ENCODE data around the gene GUCY1A2. TPM values are rescaled to one million over a fixed set of nuclear protein-coding genes. Genes with fewer than 3 reads are reported as not detected.

The GUCY1A2 gene
- total RNA-seq, 4 donors from 2014 or later, result 3.6 to 8.0 (median 4.0) TPM

DNA sequence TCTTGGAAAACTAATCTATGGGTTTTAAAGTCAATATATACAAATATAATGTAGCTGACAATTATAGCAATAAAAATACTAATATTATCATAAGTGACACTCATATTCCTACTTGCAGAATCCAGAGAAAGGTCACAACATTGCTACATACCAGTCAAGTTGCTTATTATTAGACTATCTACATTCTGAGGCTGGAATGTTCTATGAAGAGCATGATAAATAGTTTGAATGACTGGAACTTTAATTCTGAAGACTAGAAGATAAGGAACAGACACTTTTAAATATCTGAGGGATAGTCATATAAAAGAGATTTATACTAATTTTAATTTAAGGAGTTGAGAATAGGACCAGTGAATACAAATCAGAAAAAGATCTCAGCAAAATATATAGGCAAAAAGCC, 146.0 kb downstream of the GUCY1A2 start:
- Histone ChIP-seq H3K27ac (no peak overlapping the region), H3K36me3 (no peaks in the 10 kb centered on the region), H3K4me1 (no peaks in the 10 kb centered on the region), H3K27me3 (no peaks in the 10 kb centered on the region), H3K4me3 (no peak overlapping the region), H3K9me3 (no peaks in the 10 kb centered on the region)
- DNase-seq (ENCODE audit: low spot score in 2 of 2), result no peak
- TF ChIP-seq POLR2A (IDR thresholded peaks at IDR 0.05), result no peak
- no peak for TF ChIP-seq EP300 (IDR thresholded peaks at IDR 0.05)
- TF ChIP-seq, protein P1, sequence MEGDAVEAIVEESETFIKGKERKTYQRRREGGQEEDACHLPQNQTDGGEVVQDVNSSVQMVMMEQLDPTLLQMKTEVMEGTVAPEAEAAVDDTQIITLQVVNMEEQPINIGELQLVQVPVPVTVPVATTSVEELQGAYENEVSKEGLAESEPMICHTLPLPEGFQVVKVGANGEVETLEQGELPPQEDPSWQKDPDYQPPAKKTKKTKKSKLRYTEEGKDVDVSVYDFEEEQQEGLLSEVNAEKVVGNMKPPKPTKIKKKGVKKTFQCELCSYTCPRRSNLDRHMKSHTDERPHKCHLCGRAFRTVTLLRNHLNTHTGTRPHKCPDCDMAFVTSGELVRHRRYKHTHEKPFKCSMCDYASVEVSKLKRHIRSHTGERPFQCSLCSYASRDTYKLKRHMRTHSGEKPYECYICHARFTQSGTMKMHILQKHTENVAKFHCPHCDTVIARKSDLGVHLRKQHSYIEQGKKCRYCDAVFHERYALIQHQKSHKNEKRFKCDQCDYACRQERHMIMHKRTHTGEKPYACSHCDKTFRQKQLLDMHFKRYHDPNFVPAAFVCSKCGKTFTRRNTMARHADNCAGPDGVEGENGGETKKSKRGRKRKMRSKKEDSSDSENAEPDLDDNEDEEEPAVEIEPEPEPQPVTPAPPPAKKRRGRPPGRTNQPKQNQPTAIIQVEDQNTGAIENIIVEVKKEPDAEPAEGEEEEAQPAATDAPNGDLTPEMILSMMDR (IDR thresholded peaks at IDR 0.05), result no peak

DNA sequence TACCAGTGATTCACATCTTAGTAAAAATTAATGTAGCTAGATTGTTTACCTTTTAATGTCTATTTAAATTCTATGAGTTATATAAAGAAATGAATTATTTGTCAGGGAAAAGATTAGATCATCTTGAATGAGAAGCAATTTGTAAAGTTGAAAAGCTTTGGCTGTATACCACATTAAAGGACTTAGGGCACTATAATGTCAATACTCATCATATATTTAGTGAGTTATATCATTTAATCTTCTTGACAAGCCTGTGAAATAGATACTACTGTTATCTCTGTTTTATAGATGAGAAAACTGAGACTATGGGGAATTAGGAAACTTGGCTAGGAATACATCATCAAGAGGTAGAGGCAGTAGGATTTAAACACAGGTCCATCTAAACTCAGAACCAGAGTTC, 160.1 kb downstream of the GUCY1A2 start:
- no peak for TF ChIP-seq EP300 (IDR thresholded peaks at IDR 0.05)
- H3K4me1 ChIP-seq, result no peaks in the 10 kb centered on the region
- H3K27ac ChIP-seq, result no peak overlapping the region
- H3K36me3 ChIP-seq, result no peaks in the 10 kb centered on the region
- no peak for DNase-seq (ENCODE audit: low spot score in 2 of 2)
- peaks cover 0 to 15% (median 0%) of the 10 kb centered on the region in 4 donors for H3K9me3 ChIP-seq
- no peaks in the 10 kb centered on the region for H3K27me3 ChIP-seq
- no peak overlapping the region for H3K4me3 ChIP-seq

DNA sequence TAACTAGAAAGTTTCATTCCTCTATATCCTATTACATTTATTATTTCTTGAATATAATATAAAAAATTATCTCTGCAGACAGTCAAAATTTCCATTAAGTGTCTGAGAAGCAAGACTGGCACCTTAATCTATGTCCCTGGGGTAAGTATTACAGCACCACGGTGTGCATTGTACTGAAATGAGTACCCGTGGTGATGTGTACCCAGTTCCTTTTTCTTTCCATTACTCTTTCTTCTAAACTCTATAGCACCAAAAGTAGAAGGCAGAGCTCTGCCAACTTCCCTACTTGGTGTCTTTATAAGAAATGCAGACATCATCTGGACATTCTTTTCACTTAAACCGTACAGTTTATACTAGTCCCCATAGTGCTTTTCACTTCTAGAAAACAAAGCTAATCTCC, 161.7 kb downstream of the GUCY1A2 start:
- Histone ChIP-seq H3K27me3 (no peaks in the 10 kb centered on the region), H3K4me3 (no peak overlapping the region), H3K27ac (no peak overlapping the region), H3K9me3 (peaks cover 0 to 20% (median 0%) of the 10 kb centered on the region in 4 donors), H3K36me3 (no peaks in the 10 kb centered on the region), H3K4me1 (no peaks in the 10 kb centered on the region)
- WGBS, 2 donors, result 75 to 78% methylated on average over 3 of the region's 3 CpGs
- TF ChIP-seq POLR2A (IDR thresholded peaks at IDR 0.05) (no peak), EP300 (IDR thresholded peaks at IDR 0.05) (no peak)
- TF ChIP-seq, protein P1 (IDR thresholded peaks at IDR 0.05), result no peak
- no peak for DNase-seq (ENCODE audit: low spot score in 2 of 2)

- Histone ChIP-seq H3K27me3 (no peaks in the 10 kb centered on the region), H3K27ac (no peak overlapping the region), H3K9me3 (peaks cover 0 to 20% (median 0%) of the 10 kb centered on the region in 4 donors), H3K4me1 (no peaks in the 10 kb centered on the region), H3K4me3 (no peak overlapping the region), H3K36me3 (no peaks in the 10 kb centered on the region)
- no peak for TF ChIP-seq EP300 (IDR thresholded peaks at IDR 0.05)
- TF ChIP-seq POLR2A (IDR thresholded peaks at IDR 0.05), result no peak
- TF ChIP-seq, protein P1 (IDR thresholded peaks at IDR 0.05), result no peak
- DNase-seq (ENCODE audit: low spot score in 2 of 2), result no peak
- 86 to 100% methylated on average over 7 of the region's 7 CpGs for WGBS, 2 donors
These were observed 163.8 kb downstream of the GUCY1A2 start for GRCh38 chr11:106854429-106854828.

DNA sequence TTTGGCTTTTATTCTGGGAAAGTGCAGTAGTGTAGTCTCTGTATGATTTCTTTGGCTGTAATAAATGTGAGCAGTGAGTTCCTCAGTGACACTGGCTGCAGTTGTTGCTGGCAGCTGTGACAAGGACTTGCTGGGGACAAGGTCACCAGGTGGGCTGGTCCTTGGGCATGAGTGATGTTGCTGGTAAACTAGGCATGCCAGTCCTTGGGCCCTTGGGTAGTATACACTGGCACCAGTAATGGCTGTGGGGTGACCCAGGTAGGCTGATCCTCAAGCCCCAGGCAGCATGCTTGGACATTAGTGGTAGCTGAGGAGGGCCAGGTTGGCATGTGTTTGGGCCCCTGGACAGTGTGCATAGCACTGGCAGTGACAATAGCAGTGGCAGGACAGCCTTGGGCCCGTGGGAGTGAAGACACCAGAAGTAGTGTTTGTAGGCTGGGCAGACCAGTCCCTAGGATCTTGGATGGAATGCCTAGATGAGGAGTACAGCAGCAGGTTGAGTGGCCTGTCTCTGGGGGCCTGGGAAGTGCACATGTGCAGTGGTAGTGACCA, 164.3 kb downstream of the GUCY1A2 start:
- TF ChIP-seq, protein P1 (IDR thresholded peaks at IDR 0.05), result no peak
- TF ChIP-seq POLR2A (IDR thresholded peaks at IDR 0.05) (no peak), EP300 (IDR thresholded peaks at IDR 0.05) (no peak)
- Histone ChIP-seq H3K27ac (no peak overlapping the region), H3K9me3 (peaks cover 0 to 20% (median 0%) of the 10 kb centered on the region in 4 donors), H3K27me3 (no peaks in the 10 kb centered on the region), H3K4me1 (no peaks in the 10 kb centered on the region), H3K4me3 (no peak overlapping the region), H3K36me3 (no peaks in the 10 kb centered on the region)
- WGBS, 2 donors, result 73 to 80% methylated on average over 1 of the region's 1 CpG
- no peak for DNase-seq (ENCODE audit: low spot score in 2 of 2)

- H3K4me3 ChIP-seq, result no peak overlapping the region
- no peaks in the 10 kb centered on the region for H3K4me1 ChIP-seq
- no peak for TF ChIP-seq EP300 (IDR thresholded peaks at IDR 0.05)
- no peaks in the 10 kb centered on the region for H3K36me3 ChIP-seq
- DNase-seq (ENCODE audit: low spot score in 2 of 2), result no peak
- no peaks in the 10 kb centered on the region for H3K27me3 ChIP-seq
- H3K9me3 ChIP-seq, result peaks cover 0 to 20% (median 0%) of the 10 kb centered on the region in 4 donors
- no peak overlapping the region for H3K27ac ChIP-seq
These were observed 165.5 kb downstream of the GUCY1A2 start for GRCh38 chr11:106852779-106853178.
